Activated T-cell treated with anti-CD3 and anti-CD28 coated beads for 24 hours (primary cell): Measurements from ENCODE around the gene ATP9B.
A peak's percentile ranks its signal among the peaks of the same experiment; 100 is the strongest.
"Not testable (repeated sequence)": the region's sequence is repeated elsewhere in the genome, so short reads cannot be mapped to it uniquely, and the experiment has no call there.

Source experiments
- DNase-seq: peaks from one replicate; pipeline ENCODE4 v3.0.0-alpha.2; 2020; ENCODE audit warnings: low read depth

The ATP9B gene

GRCh38 chr18:79366177-79367094 is 297.2 kb downstream of the ATP9B start:
- DNase-seq, result no peak

- no peak for DNase-seq
Measured at GRCh38 chr18:79367480-79367879, 298.3 kb downstream of the ATP9B start.

DNA sequence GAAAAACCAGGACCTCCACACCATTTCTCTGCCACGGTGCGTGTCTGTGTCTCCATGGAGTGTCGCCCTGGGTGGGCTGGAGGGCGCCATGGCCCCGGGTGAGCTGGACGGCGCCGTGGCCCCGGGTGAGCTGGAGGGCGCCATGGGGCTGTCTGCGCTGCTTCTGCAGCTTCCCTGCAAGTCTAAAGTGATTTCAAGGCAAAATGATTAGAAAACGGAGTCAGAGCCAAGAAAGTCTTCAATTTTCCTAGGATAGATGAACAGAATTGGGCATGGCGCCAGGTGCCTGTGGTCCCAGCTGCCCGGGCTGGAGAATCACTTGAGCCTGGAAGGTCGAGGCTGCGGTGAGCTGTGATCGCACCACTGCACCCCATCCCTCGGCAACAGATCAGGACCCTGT is 298.8 kb downstream of the ATP9B start:
- no peak for DNase-seq

DNA sequence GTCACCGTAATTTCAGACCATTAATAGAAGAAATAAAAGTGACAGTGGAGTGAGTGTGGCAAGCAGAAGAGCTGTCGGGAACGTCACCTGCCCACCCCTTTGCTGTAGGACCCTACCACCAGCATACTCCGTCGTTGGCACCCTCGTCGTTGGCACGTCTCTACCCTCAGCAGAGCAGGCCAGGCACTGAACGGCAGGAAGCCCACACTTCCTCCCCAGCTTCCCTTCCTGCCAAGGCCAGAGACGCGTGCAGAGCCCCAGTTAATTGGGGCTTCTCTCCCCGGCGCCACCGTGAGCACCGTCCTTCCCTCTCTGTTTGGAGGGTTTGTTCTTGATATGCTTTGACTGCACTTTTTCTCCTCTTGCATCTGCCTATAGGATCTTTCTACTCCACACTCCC is 299.5 kb downstream of the ATP9B start:
- no peak for DNase-seq

- no peak for DNase-seq
Measured at GRCh38 chr18:79371561-79372121, 302.4 kb downstream of the ATP9B start.

DNA sequence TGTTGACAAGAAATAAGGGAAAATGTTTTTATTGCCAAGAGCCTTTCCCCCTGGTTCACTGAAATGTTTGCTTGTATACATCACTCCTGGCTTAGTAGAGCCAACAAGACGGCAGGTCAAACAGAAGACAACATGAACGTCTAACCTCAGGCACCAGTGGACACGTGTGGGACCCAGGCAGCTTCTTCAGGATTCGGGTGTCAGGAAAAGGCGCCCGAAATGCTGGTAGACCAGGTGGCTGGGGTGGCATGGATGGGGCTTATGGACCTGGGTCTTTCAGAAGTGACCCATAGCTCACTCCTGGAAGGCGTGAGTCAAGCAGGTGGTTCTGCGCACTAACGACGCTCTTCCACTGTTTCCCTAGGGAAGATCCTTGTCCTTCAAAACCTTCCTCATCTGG is 303.3 kb downstream of the ATP9B start:
- DNase-seq, result no peak

GRCh38 chr18:79372991-79373390 is 303.8 kb downstream of the ATP9B start:
- DNase-seq, result no peak

- no peak for DNase-seq
Measured at GRCh38 chr18:79373736-79374135, 304.5 kb downstream of the ATP9B start.

- no peak for DNase-seq
Measured at GRCh38 chr18:79374408-79375171, 305.4 kb downstream of the ATP9B start.

GRCh38 chr18:79375441-79376154 is 306.4 kb downstream of the ATP9B start:
- DNase-seq, result no peak

GRCh38 chr18:79376661-79377060 is 307.5 kb downstream of the ATP9B start:
- DNase-seq, result not testable (repeated sequence)

DNA sequence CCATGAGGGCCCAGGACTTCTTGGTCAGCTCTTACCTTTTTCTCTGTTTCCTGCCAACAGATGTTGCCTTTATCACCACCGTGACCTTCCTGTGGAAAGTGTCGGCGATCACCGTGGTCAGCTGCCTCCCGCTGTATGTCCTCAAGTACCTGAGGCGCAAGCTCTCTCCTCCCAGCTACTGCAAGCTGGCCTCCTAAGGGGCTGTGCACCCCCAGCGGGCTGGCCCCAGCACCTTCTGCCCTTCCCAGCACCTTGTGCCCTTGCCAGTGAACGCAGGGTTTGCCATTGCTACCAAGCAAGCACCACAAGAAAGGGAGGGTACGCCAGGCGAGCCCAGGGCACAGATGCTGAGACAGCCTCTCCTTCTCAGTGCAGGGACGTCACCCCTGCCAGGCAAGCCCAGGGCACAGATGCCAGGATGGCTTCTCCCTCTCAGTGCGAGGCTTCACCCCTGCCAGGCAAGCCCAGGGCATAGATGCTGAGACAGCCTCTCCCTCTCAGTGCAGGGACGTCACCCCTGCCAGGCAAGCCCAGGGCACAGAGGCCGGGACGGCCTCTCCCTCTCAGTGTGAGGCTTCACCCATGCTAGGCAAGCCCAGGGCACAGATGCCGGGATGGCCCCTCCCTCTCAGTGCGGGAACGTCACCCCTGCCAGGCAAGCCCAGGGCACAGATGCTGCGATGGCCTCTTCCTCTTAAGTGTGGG is 308.1 kb downstream of the ATP9B start:
- DNase-seq, result no peak

- peak; percentile 75 for DNase-seq
Measured at GRCh38 chr18:79378536-79379250, 309.5 kb downstream of the ATP9B start.

GRCh38 chr18:79379251-79379905 is 310.2 kb downstream of the ATP9B start:
- DNase-seq, result no peak

- DNase-seq, result no peak
Measured at GRCh38 chr18:79379931-79380815, 311.0 kb downstream of the ATP9B start.

GRCh38 chr18:79380816-79381806 is 311.9 kb downstream of the ATP9B start:
- DNase-seq, result peak; percentile 69

DNA sequence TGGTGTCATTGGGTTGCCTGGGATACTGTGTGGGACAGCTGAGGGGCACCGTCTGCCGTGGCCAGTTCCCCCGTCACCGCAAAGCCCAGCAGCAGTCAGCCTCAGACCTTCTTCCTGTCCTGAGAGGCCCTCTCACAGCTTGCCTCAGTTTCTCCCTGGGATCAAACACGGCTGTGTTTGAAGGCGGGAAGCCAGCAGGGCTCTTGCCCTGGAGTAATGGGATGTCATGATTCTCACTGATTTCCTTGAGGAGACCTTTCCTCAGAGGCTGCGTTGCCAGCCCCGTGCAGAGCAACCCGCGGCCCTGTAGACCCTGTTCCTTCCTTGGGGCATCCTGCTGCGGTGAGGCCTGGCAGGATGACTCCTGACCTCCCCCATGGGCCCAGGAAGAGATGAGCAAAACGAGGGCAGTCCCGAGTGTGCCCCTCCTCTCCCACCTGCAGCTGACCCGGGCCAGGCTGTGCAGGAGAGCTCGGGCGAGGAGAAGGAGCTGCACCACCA is 312.7 kb downstream of the ATP9B start:
- no peak for DNase-seq
